Panc1 (cell line): ENCODE data around the gene CORO2B. TPM values are rescaled to one million over a fixed set of nuclear protein-coding genes. Genes with fewer than 3 reads are reported as not detected.

Experiments used
- ATAC-seq: fragments of 200-7000 bp; cut with Tn5 transposase; 2 replicates; pipeline ENCODE4 v1.9.1; 2020; ENCODE audit warnings: mild to moderate bottlenecking, moderate library complexity
- BruUV-seq: library from RNA; stranded (reverse); fragments of 400-500 nt; replicated peaks from 2 replicates; lab custom pipeline; 2021; lab: Mats Ljungman, UMichigan
- CTCF ChIA-PET: fragments of 300-600 bp; sonication (Branson Sonifier 250); formaldehyde crosslinking; loops from one replicate; lab custom pipeline; 2022; ENCODE audit warnings: antibody characterized with exemption; lab: Charles Lee
- POLR2A ChIA-PET: fragments of 300-600 bp; sonication (Branson Sonifier 250); formaldehyde crosslinking; loops from one replicate; lab custom pipeline; 2022; ENCODE audit warnings: antibody characterized with exemption; lab: Charles Lee
- DNase-seq: peaks from one replicate; pipeline ENCODE4 v3.0.0-alpha.2; 2010; ENCODE audit warnings: low read depth, low spot score
- H3K27ac ChIP-seq: 2 replicates; pipeline ENCODE4 v1.5.1; 2011; ENCODE audit warnings: mild to moderate bottlenecking, low read length, inconsistent platforms
- H3K27me3 ChIP-seq: fragments of 200-500 bp; sonication (Bioruptor generic); 2 replicates; pipeline ENCODE4 v1.6.0; 2014; ENCODE audit warnings: low read length, inconsistent platforms; ENCODE audit not compliant: control insufficient read depth, insufficient read depth
- H3K36me3 ChIP-seq: fragments of 200-500 bp; sonication (Bioruptor generic); 2 replicates; pipeline ENCODE4 v1.5.1; 2014; ENCODE audit warnings: inconsistent platforms, mild to moderate bottlenecking, low read length, moderate library complexity; ENCODE audit not compliant: control insufficient read depth, insufficient read depth
- H3K4me1 ChIP-seq: 2 replicates; pipeline ENCODE4 v1.5.1; 2011; ENCODE audit warnings: inconsistent platforms, mild to moderate bottlenecking, low read length, moderate library complexity; ENCODE audit not compliant: control insufficient read depth, insufficient read depth
- H3K4me3 ChIP-seq, 2 experiments: 2 replicates each; pipeline ENCODE4 v1.5.1; 2011 to 2012; ENCODE audit warnings: low read depth in 2 of 2, low read length in 2 of 2, mild to moderate bottlenecking in 2 of 2, inconsistent platforms in 1 of 2, moderate library complexity in 1 of 2
- H3K9me3 ChIP-seq: fragments of 200-500 bp; sonication (Bioruptor generic); 2 replicates; pipeline ENCODE4 v1.5.1; 2014; ENCODE audit warnings: low read depth, mild to moderate bottlenecking, inconsistent platforms, low read length, moderate library complexity; ENCODE audit not compliant: control insufficient read depth, insufficient read depth
- POLR2AphosphoS5 ChIP-seq: IDR thresholded peaks from 2 replicates; pipeline ENCODE4 v1.6.1; 2012; ENCODE audit warnings: mild to moderate bottlenecking, low read depth, low read length, moderate library complexity
- SIN3A ChIP-seq: IDR thresholded peaks from 2 replicates; pipeline ENCODE4 v1.6.1; 2012; ENCODE audit warnings: low read depth, mild to moderate bottlenecking, low read length, moderate library complexity, borderline replicate concordance; ENCODE audit not compliant: insufficient read depth
- TCF7L2 ChIP-seq: IDR thresholded peaks from 2 replicates; pipeline ENCODE4 v1.6.1; 2011; ENCODE audit warnings: mild to moderate bottlenecking, low read depth, low read length, inconsistent platforms
- in situ Hi-C: cut with HindIII; loops from 2 replicates; pipeline ENCODE4 v1.10.0; 2016; ENCODE audit warnings: low sequenced_read_pairs, low pct_unique_long_range_greater_than_20kb
- intact Hi-C: fragments of 100-400 bp; cut with micrococcal nuclease; formaldehyde crosslinking; loops from one replicate; pipeline ENCODE4 v1.10.0; 2022; ENCODE audit not compliant: unreplicated experiment
- total RNA-seq: library from RNA; stranded (reverse); gene quantifications from one replicate; pipeline ENCODE4 v1.2.1, GENCODE V29; 2021; ENCODE audit not compliant: unreplicated experiment
- TF ChIP-seq, protein P1 (sequence below): fragments of 450-650 bp; IDR thresholded peaks from 2 replicates; pipeline ENCODE4 v1.5.1; 2017; ENCODE audit warnings: mild to moderate bottlenecking
- TF ChIP-seq, protein P2 (sequence below), 2 experiments: IDR thresholded peaks; 2 replicates each; pipeline ENCODE4 v1.6.1; 2011 to 2012; ENCODE audit warnings: low read depth in 2 of 2, control low read depth in 1 of 2, low read length in 1 of 2, mild to moderate bottlenecking in 1 of 2, moderate library complexity in 1 of 2; ENCODE audit not compliant: insufficient read depth in 1 of 2

CORO2B gene
- total RNA-seq, 1 experiment from 2014 or later: 0.36 TPM

DNA sequence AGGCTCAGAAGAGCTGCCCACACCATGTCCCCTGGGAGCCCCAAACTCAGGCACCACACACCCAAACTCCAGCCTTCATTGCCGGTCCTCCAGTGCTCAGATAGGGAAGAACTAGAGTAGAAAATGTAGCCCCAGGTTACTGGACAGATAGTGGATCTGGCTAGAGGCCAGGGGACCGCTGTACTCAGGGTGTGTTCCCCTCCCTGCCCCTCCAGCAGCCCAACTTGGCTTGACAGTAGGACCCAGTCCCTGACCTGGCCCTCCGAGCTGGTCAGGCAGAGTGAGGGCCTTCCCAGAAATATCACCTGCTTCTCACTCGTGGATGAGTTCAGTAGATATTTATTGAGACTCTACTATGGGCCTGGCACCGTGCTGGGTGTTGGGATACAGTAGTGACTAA lies 100.0 kb downstream of the CORO2B start:
- no peak for DNase-seq
- H3K27ac ChIP-seq: no peak overlapping the region
- H3K4me3 ChIP-seq: no peak overlapping the region
- in situ Hi-C loops: no loop called here
- intact Hi-C loops: no loop called here
- H3K27me3 ChIP-seq: no peaks in the 10 kb centered on the region
- H3K4me1 ChIP-seq: peaks cover 2% of the 10 kb centered on the region; the same call in 1 of the 2 replicates
- H3K36me3 ChIP-seq: no peaks in the 10 kb centered on the region
- no peaks in the 10 kb centered on the region for H3K9me3 ChIP-seq
- ChIA-PET CTCF (no interaction called here), POLR2A (no interaction called here)
- no peak for ATAC-seq
- BruUV-seq: no TSS peak
- TF ChIP-seq TCF7L2 (no peak), POLR2AphosphoS5 (no peak)
- TF ChIP-seq, protein P1, sequence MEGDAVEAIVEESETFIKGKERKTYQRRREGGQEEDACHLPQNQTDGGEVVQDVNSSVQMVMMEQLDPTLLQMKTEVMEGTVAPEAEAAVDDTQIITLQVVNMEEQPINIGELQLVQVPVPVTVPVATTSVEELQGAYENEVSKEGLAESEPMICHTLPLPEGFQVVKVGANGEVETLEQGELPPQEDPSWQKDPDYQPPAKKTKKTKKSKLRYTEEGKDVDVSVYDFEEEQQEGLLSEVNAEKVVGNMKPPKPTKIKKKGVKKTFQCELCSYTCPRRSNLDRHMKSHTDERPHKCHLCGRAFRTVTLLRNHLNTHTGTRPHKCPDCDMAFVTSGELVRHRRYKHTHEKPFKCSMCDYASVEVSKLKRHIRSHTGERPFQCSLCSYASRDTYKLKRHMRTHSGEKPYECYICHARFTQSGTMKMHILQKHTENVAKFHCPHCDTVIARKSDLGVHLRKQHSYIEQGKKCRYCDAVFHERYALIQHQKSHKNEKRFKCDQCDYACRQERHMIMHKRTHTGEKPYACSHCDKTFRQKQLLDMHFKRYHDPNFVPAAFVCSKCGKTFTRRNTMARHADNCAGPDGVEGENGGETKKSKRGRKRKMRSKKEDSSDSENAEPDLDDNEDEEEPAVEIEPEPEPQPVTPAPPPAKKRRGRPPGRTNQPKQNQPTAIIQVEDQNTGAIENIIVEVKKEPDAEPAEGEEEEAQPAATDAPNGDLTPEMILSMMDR: no peak
- TF ChIP-seq, protein P2, sequence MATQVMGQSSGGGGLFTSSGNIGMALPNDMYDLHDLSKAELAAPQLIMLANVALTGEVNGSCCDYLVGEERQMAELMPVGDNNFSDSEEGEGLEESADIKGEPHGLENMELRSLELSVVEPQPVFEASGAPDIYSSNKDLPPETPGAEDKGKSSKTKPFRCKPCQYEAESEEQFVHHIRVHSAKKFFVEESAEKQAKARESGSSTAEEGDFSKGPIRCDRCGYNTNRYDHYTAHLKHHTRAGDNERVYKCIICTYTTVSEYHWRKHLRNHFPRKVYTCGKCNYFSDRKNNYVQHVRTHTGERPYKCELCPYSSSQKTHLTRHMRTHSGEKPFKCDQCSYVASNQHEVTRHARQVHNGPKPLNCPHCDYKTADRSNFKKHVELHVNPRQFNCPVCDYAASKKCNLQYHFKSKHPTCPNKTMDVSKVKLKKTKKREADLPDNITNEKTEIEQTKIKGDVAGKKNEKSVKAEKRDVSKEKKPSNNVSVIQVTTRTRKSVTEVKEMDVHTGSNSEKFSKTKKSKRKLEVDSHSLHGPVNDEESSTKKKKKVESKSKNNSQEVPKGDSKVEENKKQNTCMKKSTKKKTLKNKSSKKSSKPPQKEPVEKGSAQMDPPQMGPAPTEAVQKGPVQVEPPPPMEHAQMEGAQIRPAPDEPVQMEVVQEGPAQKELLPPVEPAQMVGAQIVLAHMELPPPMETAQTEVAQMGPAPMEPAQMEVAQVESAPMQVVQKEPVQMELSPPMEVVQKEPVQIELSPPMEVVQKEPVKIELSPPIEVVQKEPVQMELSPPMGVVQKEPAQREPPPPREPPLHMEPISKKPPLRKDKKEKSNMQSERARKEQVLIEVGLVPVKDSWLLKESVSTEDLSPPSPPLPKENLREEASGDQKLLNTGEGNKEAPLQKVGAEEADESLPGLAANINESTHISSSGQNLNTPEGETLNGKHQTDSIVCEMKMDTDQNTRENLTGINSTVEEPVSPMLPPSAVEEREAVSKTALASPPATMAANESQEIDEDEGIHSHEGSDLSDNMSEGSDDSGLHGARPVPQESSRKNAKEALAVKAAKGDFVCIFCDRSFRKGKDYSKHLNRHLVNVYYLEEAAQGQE (IDR thresholded peaks at IDR 0.05; ENCODE audit: insufficient read depth in 1 of 2, low read depth in 2 of 2, low read length in 1 of 2): no peak

DNA sequence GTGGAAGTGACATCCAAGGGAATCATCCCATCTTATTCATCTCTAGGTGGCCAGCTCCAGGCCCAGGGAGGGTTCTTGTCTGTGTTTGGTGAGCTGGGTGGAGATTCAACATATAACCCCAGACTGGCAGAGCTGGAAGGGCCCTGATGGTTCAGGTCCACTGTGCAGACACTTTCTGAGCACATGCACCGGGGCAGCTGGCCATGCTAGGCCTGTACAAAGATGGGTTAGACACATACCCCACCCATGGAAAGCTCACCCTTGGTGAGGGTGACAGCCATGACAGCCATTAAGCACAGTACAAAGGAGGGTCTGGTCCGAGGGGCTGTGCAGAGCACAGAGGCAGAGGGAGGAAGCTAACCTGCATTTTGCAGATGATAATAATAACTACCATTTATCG lies 100.4 kb downstream of the CORO2B start:
- in situ Hi-C loops (no loop called here), intact Hi-C loops (no loop called here)
- H3K27ac ChIP-seq: no peak overlapping the region
- BruUV-seq: no TSS peak
- no peak overlapping the region for H3K4me3 ChIP-seq
- TF ChIP-seq, protein P1: no peak
- TF ChIP-seq, protein P2 (IDR thresholded peaks at IDR 0.05; ENCODE audit: insufficient read depth in 1 of 2, low read depth in 2 of 2, low read length in 1 of 2): no peak
- TF ChIP-seq TCF7L2 (no peak), SIN3A (no peak), POLR2AphosphoS5 (no peak)
- H3K36me3 ChIP-seq: no peaks in the 10 kb centered on the region
- H3K9me3 ChIP-seq: no peaks in the 10 kb centered on the region
- POLR2A ChIA-PET: no interaction called here
- DNase-seq (no peak), ATAC-seq (no peak)
- no peaks in the 10 kb centered on the region for H3K4me1 ChIP-seq
- H3K27me3 ChIP-seq: no peaks in the 10 kb centered on the region
- CTCF ChIA-PET: no interaction called here
